WTC11 (cell line): ENCODE measurements around the gene PACSIN1. TPM values are rescaled to one million over a fixed set of nuclear protein-coding genes. Genes with fewer than 3 reads are reported as not detected.

Source experiments
- ATAC-seq: fragments of 200-7000 bp; cut with Tn5 transposase; 2 replicates; pipeline ENCODE4 v1.10.0; 2021; ENCODE audit warnings: mild to moderate bottlenecking, moderate library complexity
- CTCF ChIA-PET: fragments of 300-600 bp; sonication (Branson Sonifier 250); formaldehyde crosslinking; loops from one replicate; lab custom pipeline; 2021; ENCODE audit warnings: antibody characterized with exemption; lab: Charles Lee
- POLR2A ChIA-PET: fragments of 350-600 bp; sonication (Branson Sonifier 250); formaldehyde crosslinking; loops from one replicate; lab custom pipeline; 2021; ENCODE audit warnings: antibody characterized with exemption; lab: Charles Lee
- DNase-seq: peaks from one replicate; pipeline ENCODE4 v3.0.0; 2021; ENCODE audit warnings: low spot score
- H3K27ac Mint-ChIP-seq: 2 replicates; pipeline ENCODE4 v1.8.0; 2021; ENCODE audit warnings: mixed read lengths
- H3K27me3 Mint-ChIP-seq: 2 replicates; pipeline ENCODE4 v1.8.0; 2021; ENCODE audit warnings: low read depth, mild to moderate bottlenecking, moderate library complexity, mixed read lengths
- H3K36me3 Mint-ChIP-seq: 2 replicates; pipeline ENCODE4 v1.8.0; 2021; ENCODE audit warnings: mixed read lengths
- H3K4me1 Mint-ChIP-seq: 2 replicates; pipeline ENCODE4 v1.8.0; 2022; ENCODE audit warnings: mixed read lengths
- H3K4me3 Mint-ChIP-seq: 2 replicates; pipeline ENCODE4 v1.8.0; 2021; ENCODE audit warnings: mild to moderate bottlenecking, moderate library complexity, mixed read lengths
- H3K9me3 Mint-ChIP-seq: 2 replicates; pipeline ENCODE4 v1.8.0; 2021; ENCODE audit warnings: mixed read lengths
- ARID4B ChIP-seq: sonication (generic); formaldehyde crosslinking; IDR thresholded peaks from 2 replicates; pipeline ENCODE4 v1.8.0; 2023; ENCODE audit warnings: missing genetic modification reagents, mild to moderate bottlenecking, borderline replicate concordance
- ATF1 ChIP-seq: sonication (generic); formaldehyde crosslinking; IDR thresholded peaks from 2 replicates; pipeline ENCODE4 v1.8.1; 2023; ENCODE audit warnings: mild to moderate bottlenecking, moderate library complexity, missing genetic modification reagents
- CREB1 ChIP-seq: sonication (generic); formaldehyde crosslinking; IDR thresholded peaks from 2 replicates; pipeline ENCODE4 v1.8.0; 2023; ENCODE audit warnings: mild to moderate bottlenecking, missing genetic modification reagents
- CREM ChIP-seq: sonication (generic); formaldehyde crosslinking; IDR thresholded peaks from 2 replicates; pipeline ENCODE4 v1.8.1; 2022; ENCODE audit warnings: mild to moderate bottlenecking, missing genetic modification reagents, moderate library complexity
- E2F1 ChIP-seq: sonication (generic); formaldehyde crosslinking; IDR thresholded peaks from 2 replicates; pipeline ENCODE4 v1.8.0; 2022; ENCODE audit warnings: mild to moderate bottlenecking, missing genetic modification reagents
- ETV6 ChIP-seq: sonication (generic); formaldehyde crosslinking; IDR thresholded peaks from 2 replicates; pipeline ENCODE4 v1.8.1; 2022; ENCODE audit warnings: mild to moderate bottlenecking, missing genetic modification reagents
- FOXK1 ChIP-seq: sonication (generic); formaldehyde crosslinking; IDR thresholded peaks from 2 replicates; pipeline ENCODE4 v1.8.0; 2022; ENCODE audit warnings: mild to moderate bottlenecking, moderate library complexity, missing genetic modification reagents
- GRHL2 ChIP-seq: fragments of 250-450 bp; sonication (Bioruptor Pico); IDR thresholded peaks from 2 replicates; pipeline ENCODE4 v1.8.0; 2022; ENCODE audit warnings: mild to moderate bottlenecking, moderate library complexity; ENCODE audit not compliant: insufficient replicate concordance, severe bottlenecking
- IRF2 ChIP-seq: sonication (generic); formaldehyde crosslinking; IDR thresholded peaks from 2 replicates; pipeline ENCODE4 v1.8.0; 2022; ENCODE audit warnings: low read depth, missing genetic modification reagents, borderline replicate concordance
- NFATC4 ChIP-seq: fragments of 250-450 bp; sonication (Bioruptor Pico); IDR thresholded peaks from 2 replicates; pipeline ENCODE4 v1.9.0; 2021; ENCODE audit warnings: mild to moderate bottlenecking
- NR2C2 ChIP-seq: sonication (generic); formaldehyde crosslinking; IDR thresholded peaks from 2 replicates; pipeline ENCODE4 v1.8.0; 2022; ENCODE audit warnings: mild to moderate bottlenecking, missing genetic modification reagents
- NR3C1 ChIP-seq: sonication (generic); formaldehyde crosslinking; conservative IDR thresholded peaks from 2 replicates; pipeline ENCODE4 v1.8.1; 2023; ENCODE audit warnings: low read depth, mild to moderate bottlenecking, missing genetic modification reagents
- SMAD3 ChIP-seq: sonication (generic); formaldehyde crosslinking; IDR thresholded peaks from 2 replicates; pipeline ENCODE4 v1.8.0; 2022; ENCODE audit warnings: missing genetic modification reagents, mild to moderate bottlenecking, borderline replicate concordance
- SP1 ChIP-seq: sonication (generic); formaldehyde crosslinking; conservative IDR thresholded peaks from 2 replicates; pipeline ENCODE4 v1.8.1; 2022; ENCODE audit warnings: missing genetic modification reagents
- TCF7 ChIP-seq: sonication (generic); formaldehyde crosslinking; IDR thresholded peaks from 2 replicates; pipeline ENCODE4 v1.8.0; 2022; ENCODE audit warnings: mild to moderate bottlenecking, low read depth, missing genetic modification reagents, moderate library complexity
- USF2 ChIP-seq: sonication (generic); formaldehyde crosslinking; IDR thresholded peaks from 2 replicates; pipeline ENCODE4 v1.8.1; 2023; ENCODE audit warnings: mild to moderate bottlenecking, missing genetic modification reagents, moderate library complexity
- ZSCAN18 ChIP-seq: fragments of 250-450 bp; sonication (Bioruptor Pico); IDR thresholded peaks from 2 replicates; pipeline ENCODE4 v2.1.2; 2022; ENCODE audit warnings: mild to moderate bottlenecking, moderate library complexity
- total RNA-seq: library from RNA; stranded (reverse); gene quantifications from 3 replicates; pipeline ENCODE4 v1.2.3, GENCODE V29; 2021
- TF ChIP-seq, protein P1 (sequence below): sonication (generic); formaldehyde crosslinking; IDR thresholded peaks from 2 replicates; pipeline ENCODE4 v1.8.0; 2022; ENCODE audit warnings: mild to moderate bottlenecking, missing genetic modification reagents
- TF ChIP-seq, protein P2 (sequence below): sonication (generic); formaldehyde crosslinking; IDR thresholded peaks from 2 replicates; pipeline ENCODE4 v1.8.0; 2022; ENCODE audit warnings: mild to moderate bottlenecking, missing genetic modification reagents

PACSIN1 gene
- total RNA-seq, 1 experiment from 2014 or later, result 12.6 TPM

DNA sequence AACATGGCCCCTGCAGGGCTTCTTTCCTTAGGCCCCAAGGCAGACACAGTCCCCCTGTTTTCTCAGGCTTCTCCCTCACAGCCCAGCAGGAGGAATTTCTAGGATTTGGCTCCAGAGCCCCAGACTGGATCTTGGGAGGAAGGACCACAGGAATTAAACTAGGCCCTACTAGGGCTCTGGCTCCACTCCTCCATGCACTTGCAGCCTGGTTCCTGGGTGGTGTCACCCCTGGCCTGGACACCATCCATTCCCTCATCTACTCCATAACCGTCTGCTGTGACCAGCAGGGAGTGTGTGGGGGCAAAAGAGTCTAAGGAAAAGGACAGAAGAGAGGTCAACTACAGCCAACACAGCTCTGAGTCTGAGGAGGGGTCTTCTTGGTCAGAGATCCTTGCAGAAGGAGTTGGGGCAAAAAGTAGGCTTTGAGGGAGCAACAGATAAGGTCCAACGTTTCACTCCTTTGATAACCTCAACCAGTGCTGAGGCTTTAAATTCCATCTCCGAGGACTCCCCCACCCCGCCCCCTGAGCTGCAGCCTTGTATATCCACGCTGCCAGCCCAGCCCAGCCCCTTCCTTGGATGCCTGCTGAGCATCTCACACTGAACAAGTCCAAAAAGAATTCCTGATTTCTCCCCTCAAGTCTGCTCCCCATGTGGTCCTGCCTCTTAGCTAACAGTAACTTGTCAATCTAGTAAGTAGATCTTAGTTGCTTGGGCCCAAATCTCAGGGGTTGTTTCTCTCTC lies 118.2 kb downstream of the PACSIN1 start (continued):
- TF ChIP-seq, protein P1, sequence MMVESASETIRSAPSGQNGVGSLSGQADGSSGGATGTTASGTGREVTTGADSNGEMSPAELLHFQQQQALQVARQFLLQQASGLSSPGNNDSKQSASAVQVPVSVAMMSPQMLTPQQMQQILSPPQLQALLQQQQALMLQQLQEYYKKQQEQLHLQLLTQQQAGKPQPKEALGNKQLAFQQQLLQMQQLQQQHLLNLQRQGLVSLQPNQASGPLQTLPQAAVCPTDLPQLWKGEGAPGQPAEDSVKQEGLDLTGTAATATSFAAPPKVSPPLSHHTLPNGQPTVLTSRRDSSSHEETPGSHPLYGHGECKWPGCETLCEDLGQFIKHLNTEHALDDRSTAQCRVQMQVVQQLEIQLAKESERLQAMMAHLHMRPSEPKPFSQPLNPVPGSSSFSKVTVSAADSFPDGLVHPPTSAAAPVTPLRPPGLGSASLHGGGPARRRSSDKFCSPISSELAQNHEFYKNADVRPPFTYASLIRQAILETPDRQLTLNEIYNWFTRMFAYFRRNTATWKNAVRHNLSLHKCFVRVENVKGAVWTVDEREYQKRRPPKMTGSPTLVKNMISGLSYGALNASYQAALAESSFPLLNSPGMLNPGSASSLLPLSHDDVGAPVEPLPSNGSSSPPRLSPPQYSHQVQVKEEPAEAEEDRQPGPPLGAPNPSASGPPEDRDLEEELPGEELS, result no peak
- TF ChIP-seq IRF2 (CRISPR knock-in tag), result no peak
- no peak for TF ChIP-seq SMAD3 (CRISPR knock-in tag)

DNA sequence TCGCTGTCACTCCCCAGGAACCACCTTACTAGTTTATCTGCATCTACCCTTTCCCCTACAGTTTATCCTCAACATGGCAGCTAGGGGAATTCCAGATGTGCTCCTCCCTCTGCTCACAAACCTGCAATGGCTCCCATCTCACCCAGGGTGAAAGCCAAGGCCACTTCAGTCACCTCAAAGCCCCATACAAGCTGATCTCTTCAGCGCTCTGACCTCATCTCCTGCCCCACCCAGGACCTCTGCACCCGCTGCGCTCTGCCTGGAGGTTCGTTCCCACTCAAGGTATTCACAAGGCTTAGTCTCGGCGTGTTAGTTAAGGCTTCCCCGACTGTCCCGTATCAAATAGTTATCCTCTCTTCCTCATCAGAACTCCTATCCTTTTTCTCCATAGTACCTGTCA lies 118.8 kb downstream of the PACSIN1 start:
- H3K36me3 Mint-ChIP-seq, result no peaks in the 10 kb centered on the region
- no peak for DNase-seq
- no peak for ATAC-seq
- H3K9me3 Mint-ChIP-seq, result no peaks in the 10 kb centered on the region
- no peak overlapping the region for H3K4me3 Mint-ChIP-seq
- no peak for TF ChIP-seq NR3C1 (CRISPR knock-in tag)
- no peak for TF ChIP-seq CREM (CRISPR knock-in tag)
- TF ChIP-seq ETV6, result no peak
- TF ChIP-seq USF2, result no peak
- TF ChIP-seq GRHL2 (CRISPR knock-in tag), result no peak
- no peak for TF ChIP-seq FOXK1 (CRISPR knock-in tag)
- no peak for TF ChIP-seq NR2C2
- TF ChIP-seq ATF1 (CRISPR knock-in tag), result no peak
- TF ChIP-seq, protein P2, sequence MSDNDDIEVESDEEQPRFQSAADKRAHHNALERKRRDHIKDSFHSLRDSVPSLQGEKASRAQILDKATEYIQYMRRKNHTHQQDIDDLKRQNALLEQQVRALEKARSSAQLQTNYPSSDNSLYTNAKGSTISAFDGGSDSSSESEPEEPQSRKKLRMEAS (CRISPR knock-in tag), result no peak
- no peak for TF ChIP-seq SP1
- TF ChIP-seq NFATC4, result no peak
- TF ChIP-seq ZSCAN18 (CRISPR knock-in tag), result no peak
- no peak for TF ChIP-seq CREB1
- TF ChIP-seq TCF7 (CRISPR knock-in tag), result no peak
- no peak for TF ChIP-seq ARID4B (CRISPR knock-in tag)
- TF ChIP-seq E2F1 (CRISPR knock-in tag), result no peak
- no peak for TF ChIP-seq SMAD3 (CRISPR knock-in tag)
- peaks cover 33% of the 10 kb centered on the region for H3K4me1 Mint-ChIP-seq
- no peaks in the 10 kb centered on the region for H3K27me3 Mint-ChIP-seq
- ChIA-PET POLR2A (no interaction called here), CTCF (interaction anchor here (0.6 to 2.3 kb wide), 5 partner anchors 10 to 488 kb away, joined by 3 to 8 read pairs (median 3); no protein-coding TSS in a partner anchor)
- peak overlapping the region; percentile 22; the same call in 1 of the 2 replicates for H3K27ac Mint-ChIP-seq
